Hepatocyte (in vitro differentiated cells): ENCODE data around the gene POLR3B.

Experiments used
- EZH2 ChIP-seq: fragments of 200-600 bp; sonication (generic); IDR thresholded peaks from 2 replicates; pipeline ENCODE4 v1.6.1; 2016; ENCODE audit warnings: antibody characterized with exemption, mild to moderate bottlenecking, borderline replicate concordance
- TF ChIP-seq, protein P1 (sequence below): fragments of 200-600 bp; sonication (generic); IDR thresholded peaks from 2 replicates; pipeline ENCODE4 v1.5.1; 2016; ENCODE audit warnings: antibody characterized with exemption, mild to moderate bottlenecking; ENCODE audit not compliant: poor library complexity

DNA sequence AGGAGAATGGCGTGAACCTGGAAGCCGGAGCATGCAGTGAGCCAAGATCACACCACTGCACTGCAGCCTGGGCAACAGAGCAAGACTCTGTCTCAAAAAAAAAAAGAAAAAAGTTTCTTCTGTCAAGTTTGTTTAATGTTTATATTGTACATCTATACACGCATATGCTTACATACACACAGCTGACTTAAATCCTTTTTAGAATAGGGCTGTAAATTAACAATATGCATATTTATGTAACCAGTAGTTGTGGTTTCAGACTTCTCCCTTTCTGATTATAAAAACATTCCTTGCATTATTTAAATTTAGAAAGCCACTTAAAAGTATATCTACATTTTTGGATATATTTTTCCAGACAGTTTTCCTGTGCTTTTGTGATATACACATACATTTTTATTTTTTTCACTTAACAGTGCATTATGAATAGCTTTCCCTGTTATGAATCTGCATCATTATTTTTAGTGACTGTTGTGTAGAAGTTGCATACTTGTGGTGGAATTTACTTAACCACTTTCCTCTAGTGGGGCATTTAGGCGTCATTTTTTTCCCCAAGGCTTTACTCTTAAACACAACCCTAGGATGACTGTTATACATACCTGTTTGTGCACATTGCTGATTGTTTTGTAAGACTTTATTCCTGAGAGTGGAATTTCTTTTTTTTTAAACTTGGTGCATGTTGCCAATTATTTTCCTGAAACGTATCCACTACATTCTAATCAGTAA is 29.4 kb downstream of the POLR3B start:
- TF ChIP-seq, protein P1, sequence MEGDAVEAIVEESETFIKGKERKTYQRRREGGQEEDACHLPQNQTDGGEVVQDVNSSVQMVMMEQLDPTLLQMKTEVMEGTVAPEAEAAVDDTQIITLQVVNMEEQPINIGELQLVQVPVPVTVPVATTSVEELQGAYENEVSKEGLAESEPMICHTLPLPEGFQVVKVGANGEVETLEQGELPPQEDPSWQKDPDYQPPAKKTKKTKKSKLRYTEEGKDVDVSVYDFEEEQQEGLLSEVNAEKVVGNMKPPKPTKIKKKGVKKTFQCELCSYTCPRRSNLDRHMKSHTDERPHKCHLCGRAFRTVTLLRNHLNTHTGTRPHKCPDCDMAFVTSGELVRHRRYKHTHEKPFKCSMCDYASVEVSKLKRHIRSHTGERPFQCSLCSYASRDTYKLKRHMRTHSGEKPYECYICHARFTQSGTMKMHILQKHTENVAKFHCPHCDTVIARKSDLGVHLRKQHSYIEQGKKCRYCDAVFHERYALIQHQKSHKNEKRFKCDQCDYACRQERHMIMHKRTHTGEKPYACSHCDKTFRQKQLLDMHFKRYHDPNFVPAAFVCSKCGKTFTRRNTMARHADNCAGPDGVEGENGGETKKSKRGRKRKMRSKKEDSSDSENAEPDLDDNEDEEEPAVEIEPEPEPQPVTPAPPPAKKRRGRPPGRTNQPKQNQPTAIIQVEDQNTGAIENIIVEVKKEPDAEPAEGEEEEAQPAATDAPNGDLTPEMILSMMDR, result no peak
- TF ChIP-seq EZH2, result no peak
